ENCODE results near the gene IGF2BP3.
A peak's percentile ranks its signal among the peaks of the same experiment; 100 is the strongest.

The IGF2BP3 gene

DNA sequence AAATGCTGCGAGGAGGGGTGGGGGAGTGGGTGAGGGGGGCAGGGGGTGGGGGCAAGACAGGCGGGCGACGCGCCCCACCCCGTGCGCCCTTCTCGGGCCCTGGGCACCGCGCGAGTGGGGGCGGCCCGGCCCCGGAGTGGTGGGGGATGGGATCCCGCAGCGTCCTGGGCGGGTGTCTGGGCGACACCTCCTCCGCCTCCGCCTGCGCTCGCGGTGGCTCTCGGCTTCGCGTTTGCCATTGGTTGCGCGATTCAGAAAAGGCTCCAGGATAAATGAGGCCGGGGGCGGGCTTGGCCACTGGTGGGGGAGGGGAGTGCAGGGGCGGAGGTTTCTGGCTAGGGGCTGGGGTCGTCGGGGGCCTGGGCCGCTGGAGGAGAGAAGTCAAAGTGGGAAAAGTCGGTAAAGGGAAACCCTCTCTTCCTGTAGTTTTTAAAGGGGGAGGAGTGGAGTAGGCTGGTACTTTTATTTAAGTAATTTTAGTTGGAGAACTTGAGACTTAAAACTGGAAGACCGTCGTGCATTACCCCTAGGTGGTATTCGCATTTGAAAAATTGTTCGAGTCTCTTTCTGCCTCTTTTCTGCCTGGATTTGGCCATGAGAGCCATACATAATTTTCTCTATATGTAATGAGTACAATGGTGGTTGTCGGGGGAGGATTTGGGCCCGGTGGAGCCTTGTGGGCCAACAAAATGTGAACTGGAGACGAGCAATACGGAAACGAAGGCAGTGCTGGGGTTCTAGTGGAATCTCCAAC is 992 bp upstream of the IGF2BP3 start:
- peak; percentile 16 for DNase-seq

- DNase-seq = no peak
Measured at GRCh38 chr7:23469961-23470250, 385 bp downstream of the IGF2BP3 start.

DNA sequence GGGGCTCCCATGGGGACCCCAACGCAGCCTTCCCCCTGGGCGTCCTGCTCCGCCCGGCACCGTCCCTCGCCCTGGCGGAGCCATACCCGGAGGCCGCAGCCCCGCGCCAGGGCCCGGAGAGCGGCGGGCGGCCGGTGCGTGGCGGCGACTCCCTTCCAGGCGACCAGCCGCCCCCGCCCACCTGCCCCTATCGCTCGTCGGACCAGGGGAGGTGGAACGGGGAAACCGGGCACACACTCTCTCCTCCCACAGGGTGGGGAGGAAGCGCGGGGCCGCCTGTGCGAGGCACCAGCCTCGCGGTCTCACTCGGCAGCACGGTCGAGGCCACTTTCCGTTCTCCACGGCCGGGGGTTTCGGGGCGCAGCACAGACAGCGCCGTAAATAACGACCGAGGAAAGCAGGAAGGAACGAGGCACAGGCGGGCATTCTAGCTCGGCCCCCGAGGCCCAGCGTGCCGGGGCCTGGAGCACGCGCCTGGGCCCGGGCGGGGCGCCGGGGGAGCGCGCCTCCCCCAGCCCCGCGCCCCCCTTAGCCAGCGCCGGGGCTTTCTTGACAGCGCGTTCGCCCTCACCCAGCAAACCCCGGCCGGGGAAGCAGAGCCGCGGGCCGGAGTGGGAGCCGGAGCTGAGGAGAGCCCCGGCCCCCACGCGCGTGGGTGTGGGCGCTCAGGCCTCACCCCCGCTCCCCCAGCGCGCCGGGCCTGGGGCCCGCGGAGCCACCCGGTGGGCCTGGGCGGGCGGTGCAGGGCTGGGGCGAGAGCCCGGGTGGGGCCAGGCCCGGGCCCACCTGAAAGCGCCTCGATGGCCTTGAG is 936 bp downstream of the IGF2BP3 start:
- DNase-seq = peak; percentile 19

DNA sequence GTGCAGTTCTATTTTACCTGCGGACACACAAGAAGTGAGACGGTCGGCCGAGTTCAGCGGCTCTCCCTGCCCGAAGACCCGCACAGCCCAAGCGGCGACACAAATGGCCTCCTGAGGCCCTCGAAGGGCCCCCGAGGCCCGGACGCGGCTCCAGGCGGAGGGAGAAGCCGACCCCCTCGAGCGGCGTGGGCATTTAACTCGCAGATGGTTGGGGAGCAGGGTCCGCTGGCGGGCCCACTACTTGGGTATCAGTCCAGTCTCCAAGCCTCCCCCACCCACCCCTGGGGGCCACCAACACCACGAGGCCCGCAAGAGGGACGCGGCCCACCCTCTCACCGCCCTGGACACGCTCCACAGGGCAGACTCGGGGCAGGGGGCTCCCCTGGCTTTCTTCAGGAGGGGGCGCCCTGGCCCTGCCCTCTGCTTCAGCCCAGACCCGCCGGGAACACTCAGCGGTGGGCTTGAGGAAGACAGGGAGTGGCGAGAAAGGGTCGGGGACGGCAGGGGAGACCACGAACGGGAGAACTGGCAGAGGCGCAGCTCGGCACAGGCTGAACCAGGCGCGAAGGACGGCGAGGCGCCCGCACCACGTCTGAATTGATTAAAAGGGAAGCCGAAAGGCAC is 1.7 kb downstream of the IGF2BP3 start:
- peak; percentile 13 for DNase-seq

DNA sequence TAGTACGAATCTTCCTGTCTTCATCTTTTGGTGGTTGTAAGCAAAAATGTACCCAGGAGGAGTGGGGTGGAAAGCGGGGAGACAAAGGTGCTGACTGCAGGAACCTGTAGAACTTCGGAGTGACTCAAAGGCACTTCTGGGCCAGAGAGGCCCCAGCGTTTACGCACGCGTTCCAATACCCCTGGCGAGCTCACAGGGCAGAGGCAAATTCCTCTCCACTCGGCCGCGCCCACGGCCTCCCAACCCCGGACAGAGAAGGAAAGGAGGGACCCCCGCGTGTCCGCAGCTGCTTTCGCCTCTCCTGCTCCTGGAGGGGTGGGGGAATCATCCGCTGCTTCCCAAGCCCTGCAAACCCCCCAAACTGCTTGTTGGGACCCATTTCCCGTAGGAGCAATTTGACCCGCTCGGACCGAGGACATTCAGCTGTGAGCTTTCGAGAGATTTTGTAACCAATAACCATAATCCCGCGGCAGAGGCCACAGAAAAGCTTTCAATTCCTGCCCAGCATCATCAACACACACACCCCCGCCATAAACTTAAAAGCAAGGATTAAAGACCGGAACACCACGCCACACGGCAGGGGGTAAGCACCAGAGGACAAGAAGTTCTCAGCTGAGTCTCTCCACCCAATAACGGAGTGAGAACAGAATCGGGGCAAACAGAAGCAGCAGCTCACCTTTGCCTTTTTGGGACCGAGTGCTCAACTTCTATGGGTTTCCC is 2.3 kb downstream of the IGF2BP3 start:
- no peak for DNase-seq

DNA sequence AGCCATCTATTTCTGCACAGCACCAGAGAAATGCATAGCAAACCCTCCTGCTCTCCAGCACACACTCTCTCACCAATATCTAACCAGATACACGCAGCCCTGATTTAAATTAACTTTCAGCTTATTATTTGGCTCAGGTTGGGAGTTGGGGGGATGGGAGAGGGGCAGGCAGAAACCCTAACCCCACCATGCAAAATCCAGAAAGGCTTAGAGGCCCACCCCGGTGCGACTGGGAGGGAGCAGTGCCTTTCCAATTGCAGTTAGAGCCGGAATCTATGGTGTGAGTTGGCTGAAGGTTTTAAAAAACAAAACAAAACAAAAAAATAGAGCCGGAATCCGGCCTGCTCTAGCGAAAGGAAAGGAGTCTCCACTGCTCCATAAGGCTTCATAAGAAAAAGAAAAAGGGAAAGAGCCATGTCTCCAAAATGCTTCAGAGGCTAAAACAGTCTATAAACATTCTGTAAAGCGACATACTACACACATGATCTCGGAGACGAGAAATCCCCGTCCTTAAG is 2.9 kb downstream of the IGF2BP3 start:
- no peak for DNase-seq

GRCh38 chr7:23462846-23463245 is 7.4 kb downstream of the IGF2BP3 start:
- no peak for DNase-seq

- DNase-seq = no peak
Measured at GRCh38 chr7:23458044-23458443, 12.2 kb downstream of the IGF2BP3 start.

GRCh38 chr7:23456093-23456492 is 14.2 kb downstream of the IGF2BP3 start:
- DNase-seq = no peak

DNA sequence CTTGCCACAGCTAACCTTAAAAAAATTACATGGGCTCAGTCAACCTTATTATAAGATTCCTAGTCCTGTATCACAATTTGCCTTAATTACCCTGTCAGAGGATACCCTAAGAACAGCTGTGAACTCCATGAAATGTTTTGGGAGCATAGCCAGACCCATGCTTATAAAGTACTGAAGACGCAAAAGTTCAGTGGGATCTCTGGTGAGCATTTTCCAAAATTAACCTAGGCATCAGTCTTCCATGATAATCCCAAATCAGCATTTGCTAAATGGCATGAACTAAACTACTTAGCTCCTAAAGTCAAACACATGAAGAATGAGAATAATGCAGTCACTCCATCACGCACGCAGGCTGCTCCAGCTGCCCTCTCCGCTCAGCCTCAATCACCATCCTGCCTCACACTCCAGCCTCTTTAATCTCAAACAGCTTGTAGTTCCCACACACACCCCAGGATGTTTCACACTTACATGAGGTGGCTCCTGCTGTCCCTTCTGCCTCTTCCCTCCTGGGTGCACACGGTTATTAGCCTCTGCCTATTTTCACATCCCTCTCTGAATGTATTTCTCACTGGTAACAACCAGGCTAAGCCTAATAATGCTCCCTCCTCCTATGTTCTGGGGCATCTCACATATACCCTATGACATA is 15.3 kb downstream of the IGF2BP3 start:
- DNase-seq = no peak

- no peak for DNase-seq
Measured at GRCh38 chr7:23450518-23450917, 19.8 kb downstream of the IGF2BP3 start.

GRCh38 chr7:23449941-23450340 is 20.4 kb downstream of the IGF2BP3 start:
- DNase-seq = no peak

GRCh38 chr7:23445326-23445725 is 25.0 kb downstream of the IGF2BP3 start:
- no peak for DNase-seq

- DNase-seq = no peak
Measured at GRCh38 chr7:23443974-23444373, 26.3 kb downstream of the IGF2BP3 start.

- no peak for DNase-seq
Measured at GRCh38 chr7:23438171-23438570, 32.1 kb downstream of the IGF2BP3 start.

- no peak for DNase-seq
Measured at GRCh38 chr7:23434147-23434917, 36.0 kb downstream of the IGF2BP3 start.

DNA sequence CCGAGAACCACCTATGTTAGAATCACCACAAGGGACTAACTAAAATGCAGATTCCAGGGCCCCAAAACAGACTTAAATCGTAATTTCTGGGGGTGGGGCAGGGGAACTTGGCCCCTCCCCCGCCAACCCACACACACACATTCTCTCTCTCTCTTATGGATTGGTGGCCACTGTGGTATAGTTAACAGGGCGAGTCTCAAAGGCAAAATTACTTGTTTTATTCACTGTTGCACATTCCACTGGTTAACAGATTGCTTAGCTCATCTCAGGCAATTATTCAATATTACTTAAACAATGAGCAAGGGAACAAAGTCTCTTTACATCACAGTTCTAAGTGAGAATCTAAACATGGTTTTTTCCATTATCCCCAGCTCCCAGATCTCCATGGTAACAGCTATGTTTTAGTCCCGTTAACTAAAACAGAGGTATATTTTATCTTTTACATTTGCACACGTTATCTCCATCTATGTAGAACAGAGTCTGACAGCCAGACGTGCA is 38.5 kb downstream of the IGF2BP3 start:
- no peak for DNase-seq

DNA sequence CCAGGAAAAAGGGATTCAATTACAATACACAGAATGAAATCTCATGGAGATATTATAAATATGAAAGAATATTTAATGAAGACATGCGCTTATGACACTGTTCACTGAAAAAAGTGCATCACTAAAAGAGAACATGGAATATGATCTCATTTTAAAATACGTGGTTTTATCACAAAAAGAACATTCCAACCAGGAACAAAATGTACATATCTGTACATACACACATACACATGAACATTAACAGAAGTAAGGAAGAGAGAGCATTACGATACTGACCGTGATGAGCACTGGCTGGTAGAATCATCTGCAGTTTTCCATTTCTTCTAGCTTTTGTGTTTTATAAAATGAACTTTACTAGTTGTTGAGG is 39.4 kb downstream of the IGF2BP3 start:
- DNase-seq = no peak

DNA sequence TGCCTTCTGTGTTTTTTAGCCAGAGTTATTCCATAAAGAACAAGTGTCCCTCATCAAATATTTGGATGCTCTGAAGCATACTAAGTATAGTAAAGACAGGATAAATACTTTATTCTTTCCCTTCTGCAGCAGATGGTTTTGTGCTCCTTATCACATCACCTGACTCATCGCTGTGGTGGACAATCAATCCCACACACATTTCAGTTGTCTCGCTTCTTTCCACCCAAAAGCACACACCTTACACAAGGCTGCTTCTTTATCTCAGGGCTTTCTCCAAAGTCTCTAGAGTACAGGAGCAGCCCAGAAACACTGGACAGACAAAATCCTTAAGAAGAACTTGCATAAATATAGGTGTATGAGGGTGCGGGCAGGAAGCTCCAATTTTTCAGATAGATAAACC is 43.4 kb downstream of the IGF2BP3 start:
- no peak for DNase-seq

DNA sequence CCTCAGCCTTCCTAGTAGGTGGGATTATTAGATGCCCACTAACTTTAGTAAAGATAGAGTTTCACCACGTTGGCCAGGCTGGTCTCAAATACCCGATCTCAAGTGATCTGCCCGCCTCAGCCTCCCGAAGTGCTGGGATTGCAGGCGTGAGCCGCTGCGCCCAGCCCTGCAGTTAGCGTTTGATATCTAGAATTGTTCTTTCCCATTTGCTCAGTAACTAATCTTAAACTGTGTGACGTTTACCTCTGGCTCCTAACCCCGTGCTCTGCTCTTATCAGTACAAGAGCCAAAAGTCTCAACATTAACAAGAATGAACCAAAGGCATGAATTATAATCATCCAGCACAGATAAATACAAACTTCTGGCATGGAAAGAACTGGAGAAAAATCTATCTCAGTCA is 47.4 kb downstream of the IGF2BP3 start:
- no peak for DNase-seq

DNA sequence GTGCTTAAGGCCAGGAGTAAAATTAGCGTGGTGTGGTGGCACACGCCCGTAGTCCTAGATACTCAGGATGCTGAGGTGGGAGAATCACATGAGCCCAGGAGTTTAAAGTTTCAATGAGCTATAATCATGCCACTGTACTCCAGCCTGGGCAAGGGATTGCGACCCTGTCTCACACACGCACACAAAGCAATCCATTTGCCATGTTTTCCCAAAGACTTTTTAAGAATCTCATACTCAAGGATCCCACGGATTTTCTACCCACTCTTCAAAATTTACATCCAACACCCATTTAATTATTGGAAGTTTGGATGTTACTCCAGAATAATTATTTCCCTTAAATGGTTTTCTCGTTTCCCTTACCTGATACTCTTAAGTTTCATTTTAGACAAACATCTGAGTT is 47.9 kb downstream of the IGF2BP3 start:
- DNase-seq = no peak

- no peak for DNase-seq
Measured at GRCh38 chr7:23419845-23420244, 50.4 kb downstream of the IGF2BP3 start.

Data from T-helper 9 cell (primary cell).